HepG2 (cell line): Measurements from ENCODE around the gene RPTOR. TPM values are rescaled to one million over a fixed set of nuclear protein-coding genes. Genes with fewer than 3 reads are reported as not detected.

Experiments
- AGO2 ChIP-seq: fragments of 200-400 bp; formaldehyde crosslinking; optimal IDR thresholded peaks from 2 replicates; pipeline ENCODE3; 2017; ENCODE audit warnings: mild to moderate bottlenecking, low read depth, low read length, moderate library complexity
- ATAD3A ChIP-seq: sonication (generic); formaldehyde crosslinking; IDR thresholded peaks from 2 replicates; pipeline ENCODE4 v1.4.0; 2020; ENCODE audit warnings: missing genetic modification reagents
- FOXP1 ChIP-seq, 2 experiments: fragments of 450-650 bp in 1 of 2; IDR thresholded peaks; 2 replicates each; pipeline ENCODE4 v1.6.1; 2017 to 2018; ENCODE audit warnings: antibody characterized with exemption in 1 of 2
- NKX3-1 ChIP-seq: sonication (generic); formaldehyde crosslinking; IDR thresholded peaks from 2 replicates; pipeline ENCODE4 v1.5.0; 2020; ENCODE audit warnings: missing genetic modification reagents
- ZFY ChIP-seq: sonication (generic); formaldehyde crosslinking; IDR thresholded peaks from 2 replicates; pipeline ENCODE4 v1.4.0; 2020; ENCODE audit warnings: missing genetic modification reagents
- ZNF343 ChIP-seq: sonication (generic); formaldehyde crosslinking; IDR thresholded peaks from 2 replicates; pipeline ENCODE4 v1.4.0; 2020; ENCODE audit warnings: mild to moderate bottlenecking, missing genetic modification reagents
- ZNF550 ChIP-seq: sonication (generic); formaldehyde crosslinking; IDR thresholded peaks from 2 replicates; pipeline ENCODE4 v1.4.0; 2020; ENCODE audit warnings: mild to moderate bottlenecking, missing genetic modification reagents, borderline replicate concordance
- polyA plus RNA-seq, 8 experiments: library from polyadenylated mRNA; depleted of rRNA in 3 of 8; stranded (reverse) in 7 of 8; unstranded in 1 of 8; fragments of >200 nt; fragmentation: Illumina TruSeq in 4 of 8; extraction: Trizol in 4 of 8; gene quantifications; 2 replicates each; pipeline versions ENCODE4 v1.2.1 to v1.2.3, GENCODE V29; 2011 to 2016; ENCODE audit warnings: low read depth in 4 of 8, missing spikeins in 1 of 8, mixed read lengths in 1 of 8; ENCODE audit not compliant: insufficient read depth in 1 of 8
- total RNA-seq, 5 experiments: library from RNA; depleted of rRNA; stranded (reverse); fragments of >200 nt; fragmentation: Illumina TruSeq; extraction: Trizol; gene quantifications; 2 replicates each; pipeline ENCODE4 v1.2.3, GENCODE V29; 2016; ENCODE audit warnings: low read depth in 1 of 5
- TF ChIP-seq, protein P1 (sequence below): IDR thresholded peaks from 2 replicates; pipeline ENCODE4 v1.6.1; 2012; ENCODE audit warnings: inconsistent platforms
- TF ChIP-seq, protein P2 (sequence below): sonication (generic); formaldehyde crosslinking; IDR thresholded peaks from 2 replicates; pipeline ENCODE4 v1.5.0; 2020; ENCODE audit warnings: mild to moderate bottlenecking, missing genetic modification reagents, borderline replicate concordance
- TF ChIP-seq, protein P3 (sequence below): IDR thresholded peaks from 2 replicates; pipeline ENCODE4 v1.6.1; 2016; ENCODE audit warnings: missing compliant biosample characterization, missing genetic modification reagents, borderline replicate concordance
- TF ChIP-seq, protein P4 (sequence below): sonication (generic); formaldehyde crosslinking; IDR thresholded peaks from 2 replicates; pipeline ENCODE4 v1.5.1; 2020; ENCODE audit warnings: mild to moderate bottlenecking, missing genetic modification reagents, borderline replicate concordance

RPTOR gene
- total and polyA plus RNA-seq, 2 of the 13 experiments (the other 11 are each of a cell fraction or from before 2014, with no cell fraction given): 6.6 to 25.3 TPM

DNA sequence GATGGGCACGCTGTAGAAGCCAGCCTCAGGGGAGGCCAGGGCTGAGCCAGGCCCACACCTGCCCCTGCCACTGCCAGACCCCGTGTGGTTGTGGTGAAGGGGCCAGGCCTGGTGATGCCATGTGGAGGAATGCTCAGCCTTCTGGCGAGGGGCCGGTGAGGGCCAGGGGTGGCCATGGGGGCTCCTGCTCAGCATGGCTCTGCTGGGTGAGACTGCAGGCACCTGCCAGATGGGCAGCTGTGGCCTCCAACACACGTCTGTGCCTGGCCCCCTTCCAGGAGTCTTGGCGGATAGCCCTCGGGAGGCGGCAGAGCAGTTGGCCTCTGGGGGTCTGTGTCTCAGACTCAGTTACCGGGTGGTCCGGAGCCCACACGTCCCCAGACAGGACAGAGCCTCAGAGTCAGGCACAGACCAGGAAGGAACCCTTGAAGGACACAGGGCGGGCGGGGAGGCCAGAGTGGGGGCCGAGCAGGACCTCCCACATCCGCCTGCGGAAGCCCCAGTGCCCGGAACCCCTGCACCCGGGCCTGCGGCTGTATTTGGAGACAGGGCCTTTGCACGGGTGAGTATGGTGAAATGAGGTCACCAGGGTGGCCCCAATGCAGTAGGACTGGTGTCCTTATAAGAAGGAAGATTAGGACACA lies 424.5 kb downstream of the RPTOR start (continued):
- TF ChIP-seq, protein P1, sequence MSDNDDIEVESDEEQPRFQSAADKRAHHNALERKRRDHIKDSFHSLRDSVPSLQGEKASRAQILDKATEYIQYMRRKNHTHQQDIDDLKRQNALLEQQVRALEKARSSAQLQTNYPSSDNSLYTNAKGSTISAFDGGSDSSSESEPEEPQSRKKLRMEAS: peak; percentile 45; the same call in 1 of the 2 replicates
- no peak for TF ChIP-seq ATAD3A (CRISPR knock-in tag)
- TF ChIP-seq, protein P2, sequence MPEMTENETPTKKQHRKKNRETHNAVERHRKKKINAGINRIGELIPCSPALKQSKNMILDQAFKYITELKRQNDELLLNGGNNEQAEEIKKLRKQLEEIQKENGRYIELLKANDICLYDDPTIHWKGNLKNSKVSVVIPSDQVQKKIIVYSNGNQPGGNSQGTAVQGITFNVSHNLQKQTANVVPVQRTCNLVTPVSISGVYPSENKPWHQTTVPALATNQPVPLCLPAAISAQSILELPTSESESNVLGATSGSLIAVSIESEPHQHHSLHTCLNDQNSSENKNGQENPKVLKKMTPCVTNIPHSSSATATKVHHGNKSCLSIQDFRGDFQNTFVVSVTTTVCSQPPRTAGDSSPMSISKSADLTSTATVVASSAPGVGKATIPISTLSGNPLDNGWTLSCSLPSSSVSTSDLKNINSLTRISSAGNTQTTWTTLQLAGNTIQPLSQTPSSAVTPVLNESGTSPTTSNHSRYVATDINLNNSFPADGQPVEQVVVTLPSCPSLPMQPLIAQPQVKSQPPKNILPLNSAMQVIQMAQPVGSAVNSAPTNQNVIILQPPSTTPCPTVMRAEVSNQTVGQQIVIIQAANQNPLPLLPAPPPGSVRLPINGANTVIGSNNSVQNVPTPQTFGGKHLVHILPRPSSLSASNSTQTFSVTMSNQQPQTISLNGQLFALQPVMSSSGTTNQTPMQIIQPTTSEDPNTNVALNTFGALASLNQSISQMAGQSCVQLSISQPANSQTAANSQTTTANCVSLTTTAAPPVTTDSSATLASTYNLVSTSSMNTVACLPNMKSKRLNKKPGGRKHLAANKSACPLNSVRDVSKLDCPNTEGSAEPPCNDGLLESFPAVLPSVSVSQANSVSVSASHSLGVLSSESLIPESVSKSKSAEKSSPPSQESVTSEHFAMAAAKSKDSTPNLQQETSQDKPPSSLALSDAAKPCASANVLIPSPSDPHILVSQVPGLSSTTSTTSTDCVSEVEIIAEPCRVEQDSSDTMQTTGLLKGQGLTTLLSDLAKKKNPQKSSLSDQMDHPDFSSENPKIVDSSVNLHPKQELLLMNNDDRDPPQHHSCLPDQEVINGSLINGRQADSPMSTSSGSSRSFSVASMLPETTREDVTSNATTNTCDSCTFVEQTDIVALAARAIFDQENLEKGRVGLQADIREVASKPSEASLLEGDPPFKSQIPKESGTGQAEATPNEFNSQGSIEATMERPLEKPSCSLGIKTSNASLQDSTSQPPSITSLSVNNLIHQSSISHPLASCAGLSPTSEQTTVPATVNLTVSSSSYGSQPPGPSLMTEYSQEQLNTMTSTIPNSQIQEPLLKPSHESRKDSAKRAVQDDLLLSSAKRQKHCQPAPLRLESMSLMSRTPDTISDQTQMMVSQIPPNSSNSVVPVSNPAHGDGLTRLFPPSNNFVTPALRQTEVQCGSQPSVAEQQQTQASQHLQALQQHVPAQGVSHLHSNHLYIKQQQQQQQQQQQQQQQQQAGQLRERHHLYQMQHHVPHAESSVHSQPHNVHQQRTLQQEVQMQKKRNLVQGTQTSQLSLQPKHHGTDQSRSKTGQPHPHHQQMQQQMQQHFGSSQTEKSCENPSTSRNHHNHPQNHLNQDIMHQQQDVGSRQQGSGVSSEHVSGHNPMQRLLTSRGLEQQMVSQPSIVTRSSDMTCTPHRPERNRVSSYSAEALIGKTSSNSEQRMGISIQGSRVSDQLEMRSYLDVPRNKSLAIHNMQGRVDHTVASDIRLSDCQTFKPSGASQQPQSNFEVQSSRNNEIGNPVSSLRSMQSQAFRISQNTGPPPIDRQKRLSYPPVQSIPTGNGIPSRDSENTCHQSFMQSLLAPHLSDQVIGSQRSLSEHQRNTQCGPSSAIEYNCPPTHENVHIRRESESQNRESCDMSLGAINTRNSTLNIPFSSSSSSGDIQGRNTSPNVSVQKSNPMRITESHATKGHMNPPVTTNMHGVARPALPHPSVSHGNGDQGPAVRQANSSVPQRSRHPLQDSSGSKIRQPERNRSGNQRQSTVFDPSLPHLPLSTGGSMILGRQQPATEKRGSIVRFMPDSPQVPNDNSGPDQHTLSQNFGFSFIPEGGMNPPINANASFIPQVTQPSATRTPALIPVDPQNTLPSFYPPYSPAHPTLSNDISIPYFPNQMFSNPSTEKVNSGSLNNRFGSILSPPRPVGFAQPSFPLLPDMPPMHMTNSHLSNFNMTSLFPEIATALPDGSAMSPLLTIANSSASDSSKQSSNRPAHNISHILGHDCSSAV (CRISPR knock-in tag): no peak
- TF ChIP-seq, protein P3, sequence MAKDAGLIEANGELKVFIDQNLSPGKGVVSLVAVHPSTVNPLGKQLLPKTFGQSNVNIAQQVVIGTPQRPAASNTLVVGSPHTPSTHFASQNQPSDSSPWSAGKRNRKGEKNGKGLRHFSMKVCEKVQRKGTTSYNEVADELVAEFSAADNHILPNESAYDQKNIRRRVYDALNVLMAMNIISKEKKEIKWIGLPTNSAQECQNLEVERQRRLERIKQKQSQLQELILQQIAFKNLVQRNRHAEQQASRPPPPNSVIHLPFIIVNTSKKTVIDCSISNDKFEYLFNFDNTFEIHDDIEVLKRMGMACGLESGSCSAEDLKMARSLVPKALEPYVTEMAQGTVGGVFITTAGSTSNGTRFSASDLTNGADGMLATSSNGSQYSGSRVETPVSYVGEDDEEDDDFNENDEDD (CRISPR knock-in tag): no peak
- TF ChIP-seq ZFY: 0 out of 2 replicates have a peak, but pooled peaks have one; percentile 42
- TF ChIP-seq AGO2: peak; percentile 95
- no peak for TF ChIP-seq ZNF550 (CRISPR knock-in tag)
- no peak for TF ChIP-seq FOXP1 (IDR thresholded peaks at IDR 0.05)
- TF ChIP-seq FOXP1 (CRISPR knock-in tag; IDR thresholded peaks at IDR 0.05): no peak
- no peak for TF ChIP-seq NKX3-1 (CRISPR knock-in tag)
- no peak for TF ChIP-seq ZNF343 (CRISPR knock-in tag)
- TF ChIP-seq, protein P4, sequence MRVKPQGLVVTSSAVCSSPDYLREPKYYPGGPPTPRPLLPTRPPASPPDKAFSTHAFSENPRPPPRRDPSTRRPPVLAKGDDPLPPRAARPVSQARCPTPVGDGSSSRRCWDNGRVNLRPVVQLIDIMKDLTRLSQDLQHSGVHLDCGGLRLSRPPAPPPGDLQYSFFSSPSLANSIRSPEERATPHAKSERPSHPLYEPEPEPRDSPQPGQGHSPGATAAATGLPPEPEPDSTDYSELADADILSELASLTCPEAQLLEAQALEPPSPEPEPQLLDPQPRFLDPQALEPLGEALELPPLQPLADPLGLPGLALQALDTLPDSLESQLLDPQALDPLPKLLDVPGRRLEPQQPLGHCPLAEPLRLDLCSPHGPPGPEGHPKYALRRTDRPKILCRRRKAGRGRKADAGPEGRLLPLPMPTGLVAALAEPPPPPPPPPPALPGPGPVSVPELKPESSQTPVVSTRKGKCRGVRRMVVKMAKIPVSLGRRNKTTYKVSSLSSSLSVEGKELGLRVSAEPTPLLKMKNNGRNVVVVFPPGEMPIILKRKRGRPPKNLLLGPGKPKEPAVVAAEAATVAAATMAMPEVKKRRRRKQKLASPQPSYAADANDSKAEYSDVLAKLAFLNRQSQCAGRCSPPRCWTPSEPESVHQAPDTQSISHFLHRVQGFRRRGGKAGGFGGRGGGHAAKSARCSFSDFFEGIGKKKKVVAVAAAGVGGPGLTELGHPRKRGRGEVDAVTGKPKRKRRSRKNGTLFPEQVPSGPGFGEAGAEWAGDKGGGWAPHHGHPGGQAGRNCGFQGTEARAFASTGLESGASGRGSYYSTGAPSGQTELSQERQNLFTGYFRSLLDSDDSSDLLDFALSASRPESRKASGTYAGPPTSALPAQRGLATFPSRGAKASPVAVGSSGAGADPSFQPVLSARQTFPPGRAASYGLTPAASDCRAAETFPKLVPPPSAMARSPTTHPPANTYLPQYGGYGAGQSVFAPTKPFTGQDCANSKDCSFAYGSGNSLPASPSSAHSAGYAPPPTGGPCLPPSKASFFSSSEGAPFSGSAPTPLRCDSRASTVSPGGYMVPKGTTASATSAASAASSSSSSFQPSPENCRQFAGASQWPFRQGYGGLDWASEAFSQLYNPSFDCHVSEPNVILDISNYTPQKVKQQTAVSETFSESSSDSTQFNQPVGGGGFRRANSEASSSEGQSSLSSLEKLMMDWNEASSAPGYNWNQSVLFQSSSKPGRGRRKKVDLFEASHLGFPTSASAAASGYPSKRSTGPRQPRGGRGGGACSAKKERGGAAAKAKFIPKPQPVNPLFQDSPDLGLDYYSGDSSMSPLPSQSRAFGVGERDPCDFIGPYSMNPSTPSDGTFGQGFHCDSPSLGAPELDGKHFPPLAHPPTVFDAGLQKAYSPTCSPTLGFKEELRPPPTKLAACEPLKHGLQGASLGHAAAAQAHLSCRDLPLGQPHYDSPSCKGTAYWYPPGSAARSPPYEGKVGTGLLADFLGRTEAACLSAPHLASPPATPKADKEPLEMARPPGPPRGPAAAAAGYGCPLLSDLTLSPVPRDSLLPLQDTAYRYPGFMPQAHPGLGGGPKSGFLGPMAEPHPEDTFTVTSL: 0 out of 2 replicates have a peak, but pooled peaks have one; percentile 10
